ENCODE measurements around the gene GPR108. TPM values are rescaled to one million over a fixed set of nuclear protein-coding genes. Genes with fewer than 3 reads are reported as not detected.

GPR108 gene
- total and polyA plus RNA-seq, 2 of the 13 experiments (the other 11 are each of a cell fraction or from before 2014, with no cell fraction given): 36.4 to 63.0 TPM

- TF ChIP-seq ZBTB10 (CRISPR knock-in tag; IDR thresholded peaks at IDR 0.05; ENCODE audit: borderline replicate concordance) (no peak), POLR2AphosphoS2 (IDR thresholded peaks at IDR 0.05; ENCODE audit: low read depth, low read length) (no peak), ZNF766 (CRISPR knock-in tag; IDR thresholded peaks at IDR 0.05; ENCODE audit: borderline replicate concordance) (no peak), RNF2 (conservative IDR thresholded peaks at IDR 0.05; ENCODE audit: low read depth) (no peak), STAG1 (CRISPR knock-in tag; IDR thresholded peaks at IDR 0.05) (no peak), PBX2 (CRISPR knock-in tag; IDR thresholded peaks at IDR 0.05) (no peak), GATA4 (IDR thresholded peaks at IDR 0.05; ENCODE audit: borderline replicate concordance, low read depth) (no peak), JARID2 (CRISPR knock-in tag; IDR thresholded peaks at IDR 0.05; ENCODE audit: insufficient replicate concordance) (peak; percentile 16), SNAI1 (CRISPR knock-in tag; IDR thresholded peaks at IDR 0.05; ENCODE audit: borderline replicate concordance) (no peak), PRDM4 (CRISPR knock-in tag; IDR thresholded peaks at IDR 0.05; ENCODE audit: borderline replicate concordance) (no peak), KAT8 (CRISPR knock-in tag; IDR thresholded peaks at IDR 0.05) (no peak), TRAFD1 (CRISPR knock-in tag; IDR thresholded peaks at IDR 0.05; ENCODE audit: borderline replicate concordance) (no peak), ZNF704 (CRISPR knock-in tag; IDR thresholded peaks at IDR 0.05; ENCODE audit: borderline replicate concordance) (0 out of 2 replicates have a peak, but pooled peaks have one; percentile 38), ZNF687 (CRISPR knock-in tag; IDR thresholded peaks at IDR 0.05) (peak; percentile 51; the same call in 1 of the 2 replicates), TARDBP (CRISPR knock-in tag; IDR thresholded peaks at IDR 0.05) (no peak)
Measured at GRCh38 chr19:6738787-6739389, 1.5 kb upstream of the GPR108 start (continued).
